ENCODE data around the gene COL4A2.

GRCh38 chr13:110306960-110307766, at the start of gene COL4A2, which contains the start of gene COL4A1:
- TF ChIP-seq EZH2 (IDR thresholded peaks at IDR 0.05) (no peak), POLR2AphosphoS5 (IDR thresholded peaks at IDR 0.05; ENCODE audit: borderline replicate concordance, low read depth, low read length) (peak; percentile 69; the same call in 1 of the 2 replicates), FOXP2 (optimal IDR thresholded peaks at IDR 0.05; ENCODE audit: control extremely low read depth, extremely low read length, insufficient read depth) (no peak)
